Rectal smooth muscle tissue (tissue), 1 donor: ENCODE data around the gene ANKRD24.
"Not testable (repeated sequence)": the region's sequence is repeated elsewhere in the genome, so short reads cannot be mapped to it uniquely, and the experiment has no call there.

ENCODE experiments used
- H3K27ac ChIP-seq: one replicate; pipeline ENCODE4 v1.7.0; 2013; ENCODE audit warnings: low read depth, low read length, inconsistent platforms
- H3K27me3 ChIP-seq: one replicate; pipeline ENCODE4 v1.7.0; 2013; ENCODE audit warnings: low read length; ENCODE audit not compliant: control insufficient read depth, insufficient read depth
- H3K36me3 ChIP-seq: one replicate; pipeline ENCODE4 v1.7.0; 2013; ENCODE audit warnings: low read length; ENCODE audit not compliant: control insufficient read depth, insufficient read depth
- H3K4me1 ChIP-seq: one replicate; pipeline ENCODE4 v1.7.0; 2013; ENCODE audit warnings: low read length; ENCODE audit not compliant: control insufficient read depth, insufficient read depth
- H3K4me3 ChIP-seq: one replicate; pipeline ENCODE4 v1.7.0; 2013; ENCODE audit warnings: low read length
- H3K9ac ChIP-seq: one replicate; pipeline ENCODE4 v1.7.0; 2013; ENCODE audit warnings: low read length

Gene ANKRD24

GRCh38 chr19:4175669-4175931, 6.9 kb upstream of the ANKRD24 start:
- H3K36me3 ChIP-seq = peaks cover 9% of the 10 kb centered on the region
- peaks cover 5% of the 10 kb centered on the region for H3K27me3 ChIP-seq
- no peaks in the 10 kb centered on the region for H3K4me1 ChIP-seq
- H3K4me3 ChIP-seq = no peak overlapping the region
- no peak overlapping the region for H3K9ac ChIP-seq
- no peak overlapping the region for H3K27ac ChIP-seq

GRCh38 chr19:4177146-4177545, 5.3 kb upstream of the ANKRD24 start:
- H3K9ac ChIP-seq = no peak overlapping the region
- H3K4me3 ChIP-seq = no peak overlapping the region
- no peaks in the 10 kb centered on the region for H3K4me1 ChIP-seq
- no peak overlapping the region for H3K27ac ChIP-seq
- H3K36me3 ChIP-seq = peaks cover 9% of the 10 kb centered on the region
- peaks cover under 1% of the 10 kb centered on the region for H3K27me3 ChIP-seq

DNA sequence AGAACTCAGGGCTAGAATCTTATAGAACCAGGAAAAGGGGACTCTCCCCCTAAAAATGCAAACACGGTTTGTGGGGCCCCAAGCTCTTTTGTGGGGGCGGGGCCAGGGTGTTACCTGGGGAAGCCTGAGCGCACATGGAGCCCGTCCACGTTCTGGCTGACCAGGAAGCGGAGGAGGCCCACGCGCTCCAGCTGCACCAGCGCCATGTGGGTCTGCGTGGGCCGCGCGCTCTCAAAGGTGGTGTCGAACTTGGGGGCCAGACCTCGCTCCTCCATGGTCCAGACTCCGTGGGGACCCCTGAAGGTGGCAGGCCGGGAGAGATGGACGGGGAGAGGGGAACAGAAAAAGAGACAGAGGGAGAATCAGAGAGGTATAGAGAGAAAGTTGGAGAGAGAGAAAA, 3.5 kb upstream of the ANKRD24 start:
- H3K36me3 ChIP-seq = peaks cover 9% of the 10 kb centered on the region
- H3K4me1 ChIP-seq = peaks cover 3% of the 10 kb centered on the region
- no peaks in the 10 kb centered on the region for H3K27me3 ChIP-seq
- H3K27ac ChIP-seq = no peak overlapping the region
- no peak overlapping the region for H3K9ac ChIP-seq
- H3K4me3 ChIP-seq = no peak overlapping the region

GRCh38 chr19:4181053-4181508, 1.4 kb upstream of the ANKRD24 start:
- H3K27me3 ChIP-seq = peaks cover 2% of the 10 kb centered on the region
- no peak overlapping the region for H3K27ac ChIP-seq
- H3K9ac ChIP-seq = no peak overlapping the region
- no peak overlapping the region for H3K4me3 ChIP-seq
- peaks cover 3% of the 10 kb centered on the region for H3K4me1 ChIP-seq
- H3K36me3 ChIP-seq = peaks cover 6% of the 10 kb centered on the region

DNA sequence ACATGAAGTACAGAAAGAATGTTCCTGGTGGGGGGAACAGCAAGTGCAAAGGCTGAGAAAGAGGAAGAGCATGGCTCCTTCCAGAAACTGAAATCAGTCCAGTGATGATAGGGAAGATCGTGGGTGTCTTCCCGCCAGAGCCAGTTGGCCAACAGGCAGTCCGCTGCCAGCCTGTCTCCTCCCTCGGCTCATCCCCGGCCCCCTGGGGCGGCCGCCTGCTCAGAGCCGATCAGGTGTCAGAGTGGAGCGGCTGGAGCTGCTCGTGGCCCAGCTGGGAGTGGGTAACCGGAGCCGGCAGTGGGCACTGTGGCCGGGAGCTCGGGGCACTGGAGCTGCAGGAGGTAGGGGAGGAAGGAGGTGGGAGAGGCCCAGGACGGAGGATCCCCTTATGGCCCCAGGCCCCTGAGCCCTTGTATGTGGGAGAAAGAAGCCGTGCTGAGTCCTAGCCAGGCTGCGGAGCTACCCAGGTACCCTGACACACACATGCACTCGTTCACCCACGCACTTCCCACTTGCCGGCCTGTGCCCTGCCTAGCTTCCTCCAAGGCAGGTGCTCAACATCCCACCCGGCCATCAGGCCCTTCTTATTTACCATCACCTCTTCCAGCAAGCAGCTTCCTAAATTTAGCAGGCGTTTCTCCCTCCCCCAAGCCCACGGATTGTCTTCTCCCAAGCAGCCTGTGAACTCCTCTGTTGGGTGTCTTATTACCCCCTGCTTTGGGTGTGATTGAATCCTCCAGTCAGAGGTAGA, 1.7 kb downstream of the ANKRD24 start:
- Histone ChIP-seq H3K36me3 (no peaks in the 10 kb centered on the region), H3K27me3 (peaks cover 2% of the 10 kb centered on the region), H3K4me3 (no peak overlapping the region), H3K9ac (no peak overlapping the region), H3K4me1 (peaks cover 3% of the 10 kb centered on the region), H3K27ac (no peak overlapping the region)

GRCh38 chr19:4184718-4185352, 2.3 kb downstream of the ANKRD24 start:
- Histone ChIP-seq H3K9ac (no peak overlapping the region), H3K27ac (no peak overlapping the region)

DNA sequence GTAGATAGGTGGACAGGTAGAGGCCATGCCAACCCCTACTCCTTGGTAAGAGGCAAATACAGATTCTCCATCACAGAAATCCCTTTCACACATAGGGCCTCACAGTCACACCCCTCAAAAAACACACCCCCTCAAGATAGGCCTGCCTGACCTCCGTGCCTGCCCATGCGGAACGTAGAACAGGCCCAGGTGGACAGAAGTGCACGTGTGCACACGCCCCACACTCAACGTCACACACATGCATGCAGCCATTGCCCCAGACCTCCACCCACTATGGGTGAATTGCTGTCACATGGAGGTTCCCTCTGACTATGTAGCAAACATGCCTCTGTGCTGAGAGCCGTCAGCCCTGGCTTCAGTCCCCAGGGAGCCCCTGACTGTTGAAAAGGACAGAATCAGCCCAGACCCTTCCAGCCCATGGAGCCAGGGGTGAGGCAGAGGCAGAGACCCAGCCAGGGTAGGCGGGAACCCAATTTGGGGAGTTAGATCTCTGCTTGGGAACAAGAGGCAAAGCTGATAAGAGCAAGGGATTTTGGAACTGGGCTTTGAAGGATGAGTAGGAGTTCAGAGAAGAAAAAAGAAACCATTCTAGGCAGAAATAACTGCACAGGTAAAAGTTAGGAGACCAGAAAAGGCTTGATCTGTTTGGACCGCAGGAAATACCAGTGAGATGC, 3.1 kb downstream of the ANKRD24 start:
- Histone ChIP-seq H3K36me3 (no peaks in the 10 kb centered on the region), H3K9ac (no peak overlapping the region), H3K4me1 (peaks cover 3% of the 10 kb centered on the region), H3K27me3 (peaks cover 2% of the 10 kb centered on the region), H3K4me3 (no peak overlapping the region), H3K27ac (no peak overlapping the region)

More at GRCh38 chr19:4184718-4185352, 2.3 kb downstream of the ANKRD24 start:
- H3K4me1 ChIP-seq = peaks cover 3% of the 10 kb centered on the region
- H3K36me3 ChIP-seq = no peaks in the 10 kb centered on the region
- H3K4me3 ChIP-seq = no peak overlapping the region
- peaks cover 2% of the 10 kb centered on the region for H3K27me3 ChIP-seq

DNA sequence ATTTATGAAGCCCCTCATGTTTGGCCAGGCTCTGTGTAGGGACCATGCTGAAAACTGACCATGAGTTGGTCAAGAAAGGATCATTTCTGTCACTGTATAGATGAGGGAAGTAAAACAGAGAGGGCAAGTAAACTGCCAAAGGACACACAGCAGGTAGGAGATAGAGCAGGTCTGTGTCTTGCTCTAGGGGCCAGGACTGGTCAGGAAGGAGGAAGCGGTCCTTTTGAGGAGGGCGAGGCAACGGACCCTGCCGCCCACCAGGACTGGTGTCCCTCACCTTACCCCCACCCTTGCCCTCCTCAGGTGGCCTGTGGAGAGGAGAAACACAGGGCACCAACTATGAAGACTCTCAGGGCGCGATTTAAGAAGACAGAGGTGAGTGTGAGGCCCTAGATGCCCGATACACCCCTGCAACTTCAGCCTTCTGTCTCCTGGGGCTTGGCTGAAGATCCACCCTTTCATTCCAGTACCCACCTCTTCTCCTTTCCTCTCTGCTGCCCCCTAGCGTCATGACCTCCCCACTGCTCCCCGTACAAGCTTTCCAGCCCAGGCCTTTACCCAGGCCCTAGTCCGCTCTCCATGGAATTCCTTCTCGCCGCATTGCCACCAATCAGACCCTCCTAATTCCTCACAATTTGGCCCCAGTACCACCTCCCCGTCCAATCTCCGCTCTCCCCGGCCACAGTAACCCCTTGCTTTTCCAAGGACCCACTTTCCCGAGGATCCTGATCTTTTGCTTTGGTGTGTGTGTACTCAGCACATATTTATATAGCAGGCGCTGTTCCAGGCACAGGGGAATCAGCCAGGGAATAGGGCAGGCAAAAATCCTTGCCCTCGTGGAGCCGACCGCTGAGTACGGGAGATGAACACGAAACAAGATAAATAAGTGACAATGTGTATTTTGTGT, 3.9 kb downstream of the ANKRD24 start:
- Histone ChIP-seq H3K27ac (no peak overlapping the region), H3K9ac (no peak overlapping the region), H3K4me1 (peaks cover 3% of the 10 kb centered on the region), H3K27me3 (peaks cover 2% of the 10 kb centered on the region), H3K36me3 (no peaks in the 10 kb centered on the region), H3K4me3 (no peak overlapping the region)

DNA sequence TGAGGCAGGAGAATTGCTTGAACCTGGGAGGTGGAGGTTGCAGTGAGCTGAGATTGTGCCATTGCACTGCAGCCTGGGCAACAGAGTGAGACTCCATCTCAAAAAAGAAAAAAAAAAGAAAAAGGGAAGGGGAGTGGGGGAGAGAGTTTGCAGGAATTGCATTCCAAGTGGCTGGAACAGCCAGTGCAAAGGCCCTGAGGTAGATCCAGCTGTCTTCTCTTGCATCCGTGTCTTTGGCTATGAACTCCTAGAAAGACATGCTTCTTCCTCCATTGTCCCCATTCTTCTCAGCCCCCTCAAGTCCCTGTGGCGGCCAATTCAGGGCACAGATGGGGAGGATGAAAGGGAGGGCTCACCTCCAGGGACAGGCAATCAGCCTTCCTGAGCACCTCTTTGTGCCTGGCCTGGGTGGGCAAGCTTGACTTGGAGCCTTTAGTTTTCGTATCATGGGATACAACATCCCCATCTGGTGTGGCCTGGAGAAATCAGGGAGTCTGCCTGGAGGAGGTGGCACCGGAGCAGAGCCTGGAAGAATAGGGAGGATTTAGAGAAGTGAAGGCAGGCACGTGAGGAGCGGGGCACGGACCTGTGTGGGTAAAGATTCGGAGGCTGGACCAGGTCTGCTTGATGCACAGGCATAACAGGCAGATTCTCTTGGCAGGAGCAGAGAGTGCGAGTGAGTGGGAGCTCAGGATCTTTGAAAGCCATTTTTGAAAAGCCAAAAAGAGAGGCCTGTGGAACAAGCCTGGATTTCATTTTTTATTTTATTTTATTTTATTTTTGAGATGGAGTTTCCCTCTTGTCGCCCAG, 5.0 kb downstream of the ANKRD24 start:
- H3K4me1 ChIP-seq = peaks cover 3% of the 10 kb centered on the region
- no peak overlapping the region for H3K9ac ChIP-seq
- H3K27me3 ChIP-seq = peaks cover 2% of the 10 kb centered on the region
- no peak overlapping the region for H3K4me3 ChIP-seq
- no peak overlapping the region for H3K27ac ChIP-seq
- H3K36me3 ChIP-seq = no peaks in the 10 kb centered on the region

DNA sequence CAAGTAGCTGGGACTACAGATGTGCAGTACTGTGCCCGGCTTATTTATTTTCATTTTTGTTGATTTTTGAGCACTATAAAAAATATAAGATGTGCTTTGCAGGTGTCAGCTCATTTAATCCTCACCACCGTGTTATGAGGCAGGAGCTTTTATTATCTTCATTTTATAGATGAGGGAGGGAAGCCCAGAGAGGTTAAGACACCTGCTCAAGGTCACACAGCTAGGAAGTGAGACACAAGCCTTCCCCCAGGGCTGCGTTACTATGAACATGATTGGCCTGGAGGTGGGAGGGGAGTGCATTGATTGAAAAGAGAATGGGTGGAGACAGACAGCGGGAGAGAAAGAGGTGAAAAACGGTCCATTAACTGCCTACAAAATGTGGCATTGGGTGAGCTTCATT, 7.2 kb downstream of the ANKRD24 start:
- H3K9ac ChIP-seq = no peak overlapping the region
- no peaks in the 10 kb centered on the region for H3K36me3 ChIP-seq
- H3K27me3 ChIP-seq = peaks cover 5% of the 10 kb centered on the region
- no peak overlapping the region for H3K4me3 ChIP-seq
- no peak overlapping the region for H3K27ac ChIP-seq
- no peaks in the 10 kb centered on the region for H3K4me1 ChIP-seq

GRCh38 chr19:4192537-4192936, 10.0 kb downstream of the ANKRD24 start:
- H3K27ac ChIP-seq, H3K4me1 ChIP-seq, H3K4me3 ChIP-seq, H3K36me3 ChIP-seq, H3K9ac ChIP-seq: not testable (repeated sequence)
- peaks cover 22% of the 10 kb centered on the region for H3K27me3 ChIP-seq
